ENCODE measurements around the gene MTR.

MTR gene

DNA sequence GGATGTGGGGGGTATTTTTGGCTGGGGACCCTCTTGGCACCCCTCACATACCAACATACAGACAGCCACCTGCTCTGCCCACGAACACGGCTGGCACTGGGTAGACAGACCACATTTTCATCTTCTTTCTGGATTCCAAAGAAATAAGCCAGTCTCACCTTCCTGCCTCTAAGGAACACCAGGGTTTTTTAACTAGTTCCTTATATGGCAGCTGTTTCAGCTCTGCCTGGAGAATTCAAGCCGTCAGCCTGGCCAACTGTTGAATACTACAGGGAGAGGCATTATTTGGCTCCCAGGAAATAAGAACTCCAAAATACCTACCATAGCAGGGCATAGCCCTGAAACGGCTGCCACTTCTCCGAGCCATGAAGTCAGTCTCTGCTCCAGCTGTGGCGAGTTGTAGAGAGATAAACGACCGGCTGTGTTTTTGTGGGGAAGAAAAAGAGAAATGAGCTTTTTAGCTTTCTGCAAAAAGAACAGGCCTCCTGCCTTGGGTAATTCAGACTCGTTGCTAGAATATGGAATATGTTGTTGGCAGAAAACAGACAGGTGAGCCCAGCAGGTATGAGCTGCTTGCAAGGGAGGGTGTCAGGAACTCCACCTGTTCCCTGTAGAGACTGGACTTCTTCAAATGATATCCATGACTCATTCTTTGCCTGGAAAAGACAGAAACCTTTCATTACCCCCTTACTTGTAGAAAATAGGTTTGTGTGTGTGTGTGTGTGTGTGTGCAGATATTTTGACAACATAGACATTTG is 157.3 kb downstream of the MTR start:
- DNase-seq (ENCODE audit: low read depth) = no peak

DNA sequence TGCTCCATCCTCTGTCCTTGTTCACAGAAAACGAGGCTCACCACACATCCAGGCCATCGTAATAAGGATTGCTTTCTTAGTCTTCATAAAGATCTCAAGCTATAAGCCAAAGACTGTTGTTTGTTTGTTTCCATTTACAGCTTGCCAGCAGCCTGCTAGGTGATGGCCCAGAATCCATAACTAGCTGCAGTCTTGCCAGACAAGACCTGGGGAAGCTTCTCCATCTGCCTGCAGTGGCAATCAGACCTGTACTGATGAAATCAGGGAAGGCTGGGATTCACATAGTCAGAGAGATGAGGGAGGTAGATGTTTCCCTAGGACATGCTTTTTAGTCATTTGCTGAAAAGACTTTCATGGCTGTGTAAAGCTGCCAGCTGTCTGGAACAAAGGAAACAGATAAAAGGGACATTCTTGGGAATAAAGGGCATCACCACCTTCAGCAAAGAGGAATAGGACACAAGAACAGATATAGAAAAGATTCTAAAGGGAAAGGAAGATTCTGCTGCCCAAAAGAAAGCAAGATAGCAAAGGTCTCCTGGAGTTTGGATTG is 158.1 kb downstream of the MTR start:
- no peak for DNase-seq (ENCODE audit: low read depth)
